ENCODE data around the gene CITED2.
A peak's percentile ranks its signal among the peaks of the same experiment; 100 is the strongest.

CITED2 gene

DNA sequence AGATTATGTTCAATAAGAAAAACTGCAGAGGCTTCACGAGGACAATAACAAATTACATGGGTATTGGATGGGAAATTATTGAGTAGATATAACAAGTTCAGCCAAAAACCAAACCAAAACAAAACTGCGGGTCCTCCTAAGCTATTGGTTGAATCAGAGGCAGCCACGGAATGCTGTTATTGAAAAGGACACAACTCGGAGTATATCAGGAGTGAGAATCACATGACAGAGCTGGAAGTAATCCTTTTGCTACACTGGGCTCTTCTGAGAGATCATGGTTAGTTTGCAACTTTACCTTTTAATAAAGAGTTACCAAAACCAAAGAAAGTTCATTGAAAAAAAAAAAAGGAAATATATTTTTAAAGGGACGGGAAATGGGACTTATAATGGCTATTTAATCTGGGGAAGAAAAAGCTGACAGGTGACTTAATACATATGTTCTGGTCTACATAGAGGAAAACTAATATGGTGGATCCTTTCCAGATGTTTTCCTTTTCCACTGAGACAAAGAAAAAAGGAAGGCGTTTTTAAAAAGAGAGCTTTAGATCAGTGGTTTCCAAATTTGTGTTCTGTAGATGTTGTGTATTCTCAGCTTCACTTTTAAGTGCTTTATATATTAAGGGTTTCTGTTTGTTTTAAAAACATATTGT lies 6.9 kb upstream of the CITED2 start:
- no peak for DNase-seq (ENCODE audit: low spot score)

GRCh38 chr6:139380611-139381010 lies 6.2 kb upstream of the CITED2 start:
- DNase-seq (ENCODE audit: low spot score) = no peak

DNA sequence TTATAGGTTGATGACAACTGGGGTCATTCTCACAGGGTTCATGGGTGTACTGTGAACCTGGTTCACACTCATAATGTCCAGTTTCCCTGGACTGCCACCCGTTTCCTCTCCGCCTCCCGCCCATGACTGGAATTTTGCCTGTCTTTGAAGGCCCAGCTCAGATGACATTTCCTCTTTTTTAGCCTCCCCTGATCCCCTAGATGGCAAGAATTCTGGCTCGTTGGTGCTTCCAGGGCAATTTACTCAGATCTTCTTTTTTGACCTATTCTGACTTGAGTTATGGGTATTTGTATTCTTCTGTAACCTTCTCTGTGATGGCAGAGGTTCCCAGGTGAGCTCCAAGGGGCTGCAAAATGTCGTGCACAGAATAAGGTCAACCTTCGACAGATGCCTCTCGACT lies 5.7 kb upstream of the CITED2 start:
- no peak for DNase-seq (ENCODE audit: low spot score)

DNA sequence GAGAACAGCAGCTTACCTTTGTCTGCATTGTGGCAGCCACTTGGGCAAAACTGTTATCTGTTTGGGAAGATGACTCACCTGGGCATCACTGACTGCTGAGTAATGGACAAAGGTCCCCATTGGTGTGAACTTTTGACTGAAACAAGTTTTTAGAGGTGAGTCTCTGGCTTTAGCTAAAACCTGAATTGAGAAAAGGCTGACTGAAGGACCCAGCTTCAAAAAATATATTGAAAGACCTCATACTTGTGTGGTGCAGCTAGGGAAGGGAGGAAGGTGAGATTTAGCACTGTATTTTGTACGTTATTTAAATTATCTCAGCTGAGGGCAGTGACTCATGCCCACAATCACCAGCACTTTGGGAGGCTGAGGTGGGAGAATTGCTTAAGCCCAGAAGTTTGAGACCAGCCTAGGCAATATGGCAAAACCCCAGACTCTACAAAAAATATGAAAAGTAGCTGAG lies 4.5 kb upstream of the CITED2 start:
- no peak for DNase-seq (ENCODE audit: low spot score)

DNA sequence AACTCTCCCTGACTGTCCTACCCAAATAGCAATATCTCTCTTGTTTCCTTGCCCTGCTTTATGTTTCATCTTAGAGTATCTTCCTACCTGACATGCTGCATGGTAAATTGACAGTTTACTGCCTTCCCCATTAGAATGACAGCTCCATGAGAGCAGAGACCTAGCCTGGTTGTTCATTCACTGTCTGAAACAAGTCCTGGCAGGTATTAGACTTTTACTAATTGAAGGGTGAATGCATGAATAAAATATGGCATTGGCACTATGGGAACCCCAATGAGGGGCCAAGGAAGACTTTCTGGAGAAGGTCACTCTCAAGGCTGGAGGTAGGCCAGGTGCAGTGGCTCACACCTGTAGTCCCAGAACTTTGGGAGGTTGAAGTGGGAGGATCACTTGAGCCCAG lies 3.8 kb upstream of the CITED2 start:
- DNase-seq (ENCODE audit: low spot score) = no peak

GRCh38 chr6:139376604-139377218 lies 2.3 kb upstream of the CITED2 start:
- DNase-seq (ENCODE audit: low spot score) = no peak

DNA sequence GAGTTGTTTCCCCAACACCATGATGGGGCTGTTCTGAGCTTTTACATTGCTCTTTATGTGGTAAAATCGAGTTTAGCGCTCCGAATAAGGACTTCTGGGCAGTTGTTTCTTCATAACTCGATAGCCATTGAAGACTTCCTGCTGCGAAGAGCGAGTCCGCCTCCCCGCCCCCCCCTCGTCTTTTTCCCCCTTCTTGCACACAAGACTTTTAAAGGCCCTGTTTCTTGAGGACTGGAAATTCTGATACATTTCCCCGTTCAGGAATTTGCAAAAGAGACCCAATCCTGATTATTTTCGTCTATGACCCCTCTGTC lies 1.5 kb upstream of the CITED2 start:
- DNase-seq (ENCODE audit: low spot score) = peak; percentile 23

GRCh38 chr6:139375226-139376016 lies 973 bp upstream of the CITED2 start:
- peak; percentile 85 for DNase-seq (ENCODE audit: low spot score)

DNA sequence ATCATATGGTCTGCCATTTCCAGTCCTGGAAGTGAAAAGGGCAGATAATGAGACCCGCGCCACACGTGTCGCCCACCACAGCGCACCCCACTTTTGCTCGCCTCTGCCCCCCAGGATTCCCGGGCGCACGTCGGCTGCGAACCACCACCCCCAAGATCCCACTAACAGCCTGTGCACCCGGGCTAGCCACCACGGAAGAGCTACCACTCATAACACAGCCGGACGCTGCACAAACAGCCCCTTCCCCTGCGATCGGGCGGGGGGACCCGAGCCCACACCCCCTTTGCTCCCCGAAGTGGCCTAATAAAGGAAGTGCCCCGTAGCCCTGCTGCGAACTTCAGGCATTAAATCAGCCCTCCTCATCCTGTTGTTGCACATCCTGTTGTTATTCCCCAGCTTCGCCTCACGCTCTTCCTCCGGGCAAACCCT lies 506 bp downstream of the CITED2 start:
- no peak for DNase-seq (ENCODE audit: low spot score)

GRCh38 chr6:139373154-139373927 lies 1.1 kb downstream of the CITED2 start:
- DNase-seq (ENCODE audit: low spot score) = peak; percentile 74

DNA sequence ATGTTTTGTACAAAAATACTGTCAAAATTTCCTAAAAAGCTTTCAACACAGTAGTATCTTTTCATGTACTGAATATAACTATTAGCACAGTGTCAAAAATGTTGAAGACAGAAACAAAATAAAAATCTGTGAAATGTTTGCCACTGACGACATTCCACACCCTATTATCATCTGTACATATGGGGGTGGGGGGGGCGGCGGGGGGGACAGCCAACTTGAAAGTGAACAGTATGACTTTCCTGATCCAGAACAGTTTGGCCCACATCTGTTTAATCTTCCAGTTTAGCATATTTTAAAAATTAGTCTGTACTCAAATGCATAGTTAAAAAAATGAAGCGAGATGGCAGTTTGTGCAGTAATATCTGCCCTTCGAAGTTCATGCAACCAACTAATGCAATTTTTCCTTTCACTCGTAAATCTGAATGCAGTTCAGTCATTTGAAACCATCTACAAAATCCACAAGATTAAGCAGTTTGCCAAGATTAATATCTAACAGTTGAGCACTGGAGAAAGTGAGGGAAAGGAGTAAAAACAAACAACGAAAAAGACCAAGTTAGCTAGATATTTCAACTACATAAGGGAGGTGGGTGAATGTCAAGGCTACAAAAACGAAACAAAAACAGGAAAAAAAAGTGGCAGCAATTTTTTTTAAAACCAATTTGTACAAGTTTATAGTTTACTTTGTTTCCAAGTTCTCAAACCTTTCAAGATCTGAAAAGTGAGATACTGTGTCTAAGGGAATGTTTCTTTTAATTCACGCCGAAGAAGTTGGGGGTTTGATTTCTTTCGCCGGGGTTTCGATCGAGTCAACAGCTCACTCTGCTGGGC lies 1.9 kb downstream of the CITED2 start:
- DNase-seq (ENCODE audit: low spot score) = no peak

- no peak for DNase-seq (ENCODE audit: low spot score)
Observed at GRCh38 chr6:139371421-139372203, 2.8 kb downstream of the CITED2 start.

- DNase-seq (ENCODE audit: low spot score) = no peak
Observed at GRCh38 chr6:139370999-139371345, 3.5 kb downstream of the CITED2 start.

DNA sequence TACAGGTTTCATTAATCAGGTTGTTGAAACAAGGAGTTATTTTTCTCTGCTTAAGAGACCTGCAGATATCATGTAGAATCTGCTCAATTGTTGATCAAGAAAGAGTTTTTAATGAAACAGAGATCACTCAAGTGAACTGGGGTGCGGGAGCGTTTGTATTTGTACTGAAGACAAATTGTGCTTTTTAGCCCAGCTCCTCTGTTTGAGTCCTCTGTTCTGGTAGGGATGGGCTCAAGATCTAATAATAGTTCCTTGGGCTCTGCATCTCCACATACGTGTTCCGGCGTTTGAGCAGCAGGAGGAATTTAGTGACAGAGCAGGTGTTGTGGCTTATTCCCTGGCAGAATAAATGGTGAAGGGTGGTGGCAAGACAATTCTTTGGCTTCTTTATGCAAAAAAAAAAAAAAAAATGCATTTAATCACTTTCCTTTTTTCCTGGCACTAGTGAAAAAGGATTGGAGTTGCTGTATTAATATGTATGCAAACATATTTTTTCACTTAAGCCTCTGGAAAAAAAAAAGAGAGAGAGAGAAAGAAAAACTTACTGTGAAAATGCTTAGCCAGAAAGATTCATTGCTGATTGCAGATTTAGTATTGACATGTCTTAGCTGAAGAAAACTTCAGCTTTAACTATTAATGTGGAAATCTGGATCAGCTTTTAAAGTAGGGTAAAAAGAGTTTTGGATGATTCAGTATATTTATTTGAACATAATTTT lies 4.0 kb downstream of the CITED2 start:
- no peak for DNase-seq (ENCODE audit: low spot score)

GRCh38 chr6:139369568-139370282 lies 4.7 kb downstream of the CITED2 start:
- peak; percentile 51 for DNase-seq (ENCODE audit: low spot score)

DNA sequence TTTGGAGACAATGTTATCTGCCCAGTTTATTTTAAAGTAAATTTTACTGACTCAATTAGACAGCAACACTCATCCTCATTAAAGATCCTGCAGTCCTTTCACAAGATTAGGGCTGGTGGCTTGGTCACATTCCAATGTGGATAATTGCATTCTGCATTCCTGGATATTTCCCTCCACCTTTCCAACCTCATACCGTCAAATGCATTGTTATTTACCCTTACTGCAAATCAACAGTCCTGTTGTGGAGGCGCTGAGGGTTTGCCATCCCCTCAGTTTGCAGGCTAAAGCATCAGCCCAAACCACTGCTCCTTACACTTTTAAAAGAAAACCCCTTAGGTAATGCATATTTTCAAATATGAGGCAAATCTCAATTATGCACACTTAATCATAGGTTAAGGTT lies 5.4 kb downstream of the CITED2 start:
- DNase-seq (ENCODE audit: low spot score) = no peak

DNA sequence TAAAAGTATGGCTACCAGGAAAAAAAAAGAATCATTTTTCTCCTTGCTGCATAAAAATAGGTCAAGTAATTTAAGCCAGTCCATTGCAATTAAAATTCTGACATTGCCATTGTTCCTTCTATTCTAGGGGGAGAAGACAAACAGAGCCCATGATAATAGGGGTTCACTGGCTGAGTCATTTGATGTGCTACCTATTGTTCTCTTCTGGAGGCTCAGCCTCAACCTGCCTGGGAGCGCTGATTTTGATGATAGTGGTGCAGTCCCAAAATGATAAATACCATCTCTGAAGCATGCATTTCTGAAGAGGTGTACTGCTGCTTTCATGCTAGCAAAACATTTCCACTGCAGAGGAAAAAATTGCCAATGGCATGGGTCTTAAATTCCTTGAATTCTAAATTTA lies 5.8 kb downstream of the CITED2 start:
- no peak for DNase-seq (ENCODE audit: low spot score)

- no peak for DNase-seq (ENCODE audit: low spot score)
Observed at GRCh38 chr6:139367810-139368351, 6.6 kb downstream of the CITED2 start.

DNA sequence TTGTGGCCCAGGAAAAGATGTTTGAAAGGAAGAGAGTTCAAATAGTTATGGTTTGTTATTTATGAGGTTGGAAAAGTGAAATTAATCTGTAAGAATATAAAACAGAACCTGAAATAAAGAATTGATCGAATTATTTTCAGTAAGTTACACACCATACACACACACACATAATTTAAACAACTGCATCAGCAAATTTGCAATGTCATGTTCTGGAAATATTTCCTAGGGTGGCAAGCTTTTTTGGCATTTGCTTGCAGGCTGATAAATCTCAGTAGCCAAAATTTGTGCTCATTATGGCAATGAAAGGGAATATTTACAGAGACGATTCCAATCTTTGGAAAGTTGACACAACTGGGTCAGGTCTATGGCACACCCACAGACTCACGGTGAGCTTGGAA lies 9.5 kb downstream of the CITED2 start:
- DNase-seq (ENCODE audit: low spot score) = no peak
